Activated gamma-delta T cell treated with anti-CD3 and anti-CD28 coated beads, Interleukin-2, amount 50 U/mL, for 16 hours (primary cell): ENCODE results near the gene ST6GALNAC4.
"Not testable (repeated sequence)": the region's sequence is repeated elsewhere in the genome, so short reads cannot be mapped to it uniquely, and the experiment has no call there.

Source experiments
- DNase-seq: peaks from one replicate; pipeline ENCODE4 v3.0.0-alpha.2; 2020; ENCODE audit warnings: low read depth

ST6GALNAC4 gene

GRCh38 chr9:127870153-127870491, 46.7 kb downstream of the ST6GALNAC4 start:
- not testable (repeated sequence) for DNase-seq

- DNase-seq = peak; percentile 71
Measured at GRCh38 chr9:127869310-127870152, 47.3 kb downstream of the ST6GALNAC4 start.

- no peak for DNase-seq
Measured at GRCh38 chr9:127868278-127868902, 48.5 kb downstream of the ST6GALNAC4 start.

- DNase-seq = no peak
Measured at GRCh38 chr9:127867356-127868277, 49.2 kb downstream of the ST6GALNAC4 start.

- no peak for DNase-seq
Measured at GRCh38 chr9:127866535-127866934, 50.3 kb downstream of the ST6GALNAC4 start.

- no peak for DNase-seq
Measured at GRCh38 chr9:127865645-127866464, 51.0 kb downstream of the ST6GALNAC4 start.

- no peak for DNase-seq
Measured at GRCh38 chr9:127863191-127863621, 53.6 kb downstream of the ST6GALNAC4 start.

- DNase-seq = peak; percentile 24
Measured at GRCh38 chr9:127862075-127863011, 54.5 kb downstream of the ST6GALNAC4 start.

GRCh38 chr9:127860779-127861178, 56.1 kb downstream of the ST6GALNAC4 start:
- no peak for DNase-seq

- no peak for DNase-seq
Measured at GRCh38 chr9:127860260-127860659, 56.6 kb downstream of the ST6GALNAC4 start.

GRCh38 chr9:127858041-127858512, 58.8 kb downstream of the ST6GALNAC4 start:
- no peak for DNase-seq
